GM12878 (cell line): ENCODE measurements around the gene ATP6V1G1. TPM values are rescaled to one million over a fixed set of nuclear protein-coding genes. Genes with fewer than 3 reads are reported as not detected.

Experiments
- CHD4 ChIP-seq: fragments of 200-600 bp; sonication (generic); IDR thresholded peaks from 2 replicates; pipeline ENCODE4 v1.6.1; 2016; ENCODE audit warnings: mild to moderate bottlenecking
- IKZF2 ChIP-seq, 2 experiments: fragments of 450-650 bp; IDR thresholded peaks; 2 replicates each; pipeline ENCODE4 v1.6.1; 2017; ENCODE audit warnings: mild to moderate bottlenecking in 2 of 2, moderate library complexity in 2 of 2
- KDM1A ChIP-seq: fragments of 200-600 bp; sonication (generic); IDR thresholded peaks from 2 replicates; pipeline ENCODE4 v1.6.1; 2016; ENCODE audit warnings: borderline replicate concordance
- KLF5 ChIP-seq: fragments of 450-650 bp; IDR thresholded peaks from 2 replicates; pipeline ENCODE4 v1.6.1; 2014; ENCODE audit warnings: mild to moderate bottlenecking; ENCODE audit not compliant: partially characterized antibody
- MTA3 ChIP-seq: IDR thresholded peaks from 2 replicates; pipeline ENCODE4 v1.6.1; 2012; ENCODE audit warnings: low read length, inconsistent platforms, borderline replicate concordance
- NFIC ChIP-seq: IDR thresholded peaks from 2 replicates; pipeline ENCODE4 v1.6.1; 2012; ENCODE audit warnings: low read depth, mild to moderate bottlenecking, inconsistent platforms, low read length, moderate library complexity
- NR2F1 ChIP-seq: fragments of 450-650 bp; conservative IDR thresholded peaks from 2 replicates; pipeline ENCODE4 v1.6.1; 2017; ENCODE audit warnings: mild to moderate bottlenecking
- PAX5 ChIP-seq: IDR thresholded peaks from 2 replicates; pipeline ENCODE4 v1.6.1; 2011; ENCODE audit warnings: low read depth, low read length, borderline replicate concordance
- PML ChIP-seq: IDR thresholded peaks from 2 replicates; pipeline ENCODE4 v1.6.1; 2012; ENCODE audit warnings: low read length, inconsistent platforms
- SMAD1 ChIP-seq: fragments of 450-650 bp; IDR thresholded peaks from 2 replicates; pipeline ENCODE4 v1.6.1; 2018; ENCODE audit warnings: mild to moderate bottlenecking, low read depth; ENCODE audit not compliant: partially characterized antibody
- SMAD5 ChIP-seq: IDR thresholded peaks from 2 replicates; pipeline ENCODE4 v1.6.1; 2016; ENCODE audit warnings: antibody characterized with exemption, low read depth
- TCF7 ChIP-seq: IDR thresholded peaks from 2 replicates; pipeline ENCODE4 v1.6.1; 2014; ENCODE audit warnings: antibody characterized with exemption, borderline replicate concordance
- YBX1 ChIP-seq: fragments of 450-650 bp; IDR thresholded peaks from 2 replicates; pipeline ENCODE4 v1.6.1; 2016; ENCODE audit warnings: antibody characterized with exemption
- ZNF622 ChIP-seq: fragments of 450-650 bp; IDR thresholded peaks from 2 replicates; pipeline ENCODE4 v1.6.1; 2017; ENCODE audit warnings: mild to moderate bottlenecking, inconsistent platforms
- polyA plus RNA-seq, 11 experiments: library from polyadenylated mRNA; depleted of rRNA in 4 of 11; unstranded in 6 of 11; stranded (reverse) in 5 of 11; fragments of >200 nt; fragmentation: Nextera tagmentation in 4 of 11; fragmentation: Illumina TruSeq in 1 of 11; extraction: Ambion mirVana in 4 of 11; extraction: Trizol in 1 of 11; gene quantifications; 1 replicate in 1 of 11; 2 replicates in 10 of 11; pipeline versions ENCODE4 v1.2.1 to v1.2.3, GENCODE V29; 2011 to 2016; ENCODE audit warnings: inconsistent platforms in 2 of 11, missing spikeins in 2 of 11, low read depth in 1 of 11
- total RNA-seq, 4 experiments: library from RNA; depleted of rRNA in 3 of 4; stranded (reverse); fragments of >200 nt in 3 of 4; fragmentation: Illumina TruSeq in 1 of 4; extraction: Trizol in 1 of 4; gene quantifications; 2 replicates each; pipeline versions ENCODE4 v1.2.1 to v1.2.3, GENCODE V29; 2013 to 2021
- TF ChIP-seq, protein P1 (sequence below): fragments of 450-650 bp; formaldehyde crosslinking; IDR thresholded peaks from 2 replicates; pipeline ENCODE4 v1.4.0; 2022; ENCODE audit warnings: mild to moderate bottlenecking, moderate library complexity
- TF ChIP-seq, protein P2 (sequence below), 3 experiments: IDR thresholded peaks in 2 of 3; conservative IDR thresholded peaks in 1 of 3; 2 replicates each; pipeline ENCODE4 v1.5.1; 2011; ENCODE audit warnings: low read depth in 3 of 3, low read length in 3 of 3, mild to moderate bottlenecking in 3 of 3, control low read depth in 2 of 3, moderate library complexity in 2 of 3, inconsistent platforms in 1 of 3, mixed read lengths in 1 of 3; ENCODE audit not compliant: control insufficient read depth in 2 of 3, insufficient read depth in 1 of 3; ENCODE audit errors: extremely low read depth in 1 of 3
- TF ChIP-seq, protein P3 (sequence below): IDR thresholded peaks from 2 replicates; pipeline ENCODE4 v1.6.1; 2012; ENCODE audit warnings: low read depth, low read length, improper control_type of control experiment
- TF ChIP-seq, protein P4 (sequence below): fragments of 450-650 bp; IDR thresholded peaks from 2 replicates; pipeline ENCODE4 v1.6.1; 2018; ENCODE audit warnings: borderline replicate concordance, mild to moderate bottlenecking; ENCODE audit not compliant: partially characterized antibody
- TF ChIP-seq, protein P5 (sequence below): IDR thresholded peaks from 2 replicates; pipeline ENCODE4 v1.6.1; 2011; ENCODE audit warnings: mild to moderate bottlenecking, low read depth, low read length, moderate library complexity; ENCODE audit not compliant: insufficient replicate concordance
- TF ChIP-seq, protein P6 (sequence below): fragments of 450-650 bp; IDR thresholded peaks from 2 replicates; pipeline ENCODE4 v1.6.1; 2017; ENCODE audit warnings: mild to moderate bottlenecking

ATP6V1G1 gene
- total and polyA plus RNA-seq, 10 of the 15 experiments (the other 5 are each of a cell fraction or from before 2014, with no cell fraction given), result 34.2 to 204 (median 82.5) TPM

DNA sequence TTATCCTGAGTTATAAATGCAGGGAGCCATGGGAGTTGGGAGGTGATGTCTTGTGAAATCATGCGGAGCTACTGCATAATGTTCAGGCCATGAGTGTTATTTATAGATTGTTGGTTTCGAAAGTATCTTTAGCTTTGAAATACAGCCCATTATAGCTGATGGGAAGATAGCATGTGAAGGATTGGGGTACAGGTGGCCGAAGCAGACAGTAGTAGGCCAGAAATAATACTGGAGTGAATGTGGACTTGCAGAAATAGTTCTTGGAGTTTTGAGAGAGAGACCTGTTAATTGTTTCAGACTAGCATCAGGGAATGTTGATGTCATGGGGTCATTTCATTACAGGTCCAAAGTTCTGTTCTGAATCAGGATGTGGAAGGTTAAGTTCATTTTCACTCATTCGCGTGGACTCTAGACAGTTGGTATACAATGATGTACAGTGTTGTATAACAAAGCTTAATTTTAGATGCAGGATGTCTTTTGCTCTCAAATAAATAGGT lies 3.8 kb downstream of the ATP6V1G1 start (continued):
- TF ChIP-seq PAX5 (0 out of 2 replicates have a peak, but pooled peaks have one; percentile 25), KLF5 (no peak), TCF7 (no peak), NR2F1 (peak; percentile 43), YBX1 (no peak), NFIC (peak; percentile 54; the same call in 1 of the 2 replicates), ZNF622 (no peak), CHD4 (no peak), SMAD5 (no peak), SMAD1 (no peak), MTA3 (0 out of 2 replicates have a peak, but pooled peaks have one; percentile 42), IKZF2 (IDR thresholded peaks at IDR 0.05) (0 out of 4 replicates have a peak, but pooled peaks of 1 of the 2 experiments have one; percentile 21), PML (no peak), KDM1A (no peak)
- TF ChIP-seq, protein P1, sequence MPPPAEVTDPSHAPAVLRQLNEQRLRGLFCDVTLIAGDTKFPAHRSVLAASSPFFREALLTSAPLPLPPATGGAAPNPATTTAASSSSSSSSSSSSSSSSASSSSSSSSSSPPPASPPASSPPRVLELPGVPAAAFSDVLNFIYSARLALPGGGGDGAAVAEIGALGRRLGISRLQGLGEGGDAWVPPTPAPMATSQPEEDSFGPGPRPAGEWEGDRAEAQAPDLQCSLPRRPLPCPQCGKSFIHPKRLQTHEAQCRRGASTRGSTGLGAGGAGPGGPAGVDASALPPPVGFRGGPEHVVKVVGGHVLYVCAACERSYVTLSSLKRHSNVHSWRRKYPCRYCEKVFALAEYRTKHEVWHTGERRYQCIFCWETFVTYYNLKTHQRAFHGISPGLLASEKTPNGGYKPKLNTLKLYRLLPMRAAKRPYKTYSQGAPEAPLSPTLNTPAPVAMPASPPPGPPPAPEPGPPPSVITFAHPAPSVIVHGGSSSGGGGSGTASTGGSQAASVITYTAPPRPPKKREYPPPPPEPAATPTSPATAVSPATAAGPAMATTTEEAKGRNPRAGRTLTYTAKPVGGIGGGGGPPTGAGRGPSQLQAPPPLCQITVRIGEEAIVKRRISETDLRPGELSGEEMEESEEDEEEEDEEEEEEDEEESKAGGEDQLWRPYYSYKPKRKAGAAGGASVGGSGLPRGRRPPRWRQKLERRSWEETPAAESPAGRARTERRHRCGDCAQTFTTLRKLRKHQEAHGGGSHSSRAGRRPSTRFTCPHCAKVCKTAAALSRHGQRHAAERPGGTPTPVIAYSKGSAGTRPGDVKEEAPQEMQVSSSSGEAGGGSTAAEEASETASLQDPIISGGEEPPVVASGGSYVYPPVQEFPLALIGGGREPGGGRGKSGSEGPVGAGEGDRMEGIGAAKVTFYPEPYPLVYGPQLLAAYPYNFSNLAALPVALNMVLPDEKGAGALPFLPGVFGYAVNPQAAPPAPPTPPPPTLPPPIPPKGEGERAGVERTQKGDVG (CRISPR knock-in tag), result no peak
- TF ChIP-seq, protein P2, sequence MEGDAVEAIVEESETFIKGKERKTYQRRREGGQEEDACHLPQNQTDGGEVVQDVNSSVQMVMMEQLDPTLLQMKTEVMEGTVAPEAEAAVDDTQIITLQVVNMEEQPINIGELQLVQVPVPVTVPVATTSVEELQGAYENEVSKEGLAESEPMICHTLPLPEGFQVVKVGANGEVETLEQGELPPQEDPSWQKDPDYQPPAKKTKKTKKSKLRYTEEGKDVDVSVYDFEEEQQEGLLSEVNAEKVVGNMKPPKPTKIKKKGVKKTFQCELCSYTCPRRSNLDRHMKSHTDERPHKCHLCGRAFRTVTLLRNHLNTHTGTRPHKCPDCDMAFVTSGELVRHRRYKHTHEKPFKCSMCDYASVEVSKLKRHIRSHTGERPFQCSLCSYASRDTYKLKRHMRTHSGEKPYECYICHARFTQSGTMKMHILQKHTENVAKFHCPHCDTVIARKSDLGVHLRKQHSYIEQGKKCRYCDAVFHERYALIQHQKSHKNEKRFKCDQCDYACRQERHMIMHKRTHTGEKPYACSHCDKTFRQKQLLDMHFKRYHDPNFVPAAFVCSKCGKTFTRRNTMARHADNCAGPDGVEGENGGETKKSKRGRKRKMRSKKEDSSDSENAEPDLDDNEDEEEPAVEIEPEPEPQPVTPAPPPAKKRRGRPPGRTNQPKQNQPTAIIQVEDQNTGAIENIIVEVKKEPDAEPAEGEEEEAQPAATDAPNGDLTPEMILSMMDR (IDR thresholded peaks at IDR 0.05 in 2 of 3, conservative IDR thresholded peaks at IDR 0.05 in 1 of 3; ENCODE audit: control insufficient read depth in 2 of 3, extremely low read depth in 1 of 3, insufficient read depth in 1 of 3, low read depth in 3 of 3, low read length in 3 of 3), result no peak
- TF ChIP-seq, protein P3, sequence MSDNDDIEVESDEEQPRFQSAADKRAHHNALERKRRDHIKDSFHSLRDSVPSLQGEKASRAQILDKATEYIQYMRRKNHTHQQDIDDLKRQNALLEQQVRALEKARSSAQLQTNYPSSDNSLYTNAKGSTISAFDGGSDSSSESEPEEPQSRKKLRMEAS, result no peak
- TF ChIP-seq, protein P4, sequence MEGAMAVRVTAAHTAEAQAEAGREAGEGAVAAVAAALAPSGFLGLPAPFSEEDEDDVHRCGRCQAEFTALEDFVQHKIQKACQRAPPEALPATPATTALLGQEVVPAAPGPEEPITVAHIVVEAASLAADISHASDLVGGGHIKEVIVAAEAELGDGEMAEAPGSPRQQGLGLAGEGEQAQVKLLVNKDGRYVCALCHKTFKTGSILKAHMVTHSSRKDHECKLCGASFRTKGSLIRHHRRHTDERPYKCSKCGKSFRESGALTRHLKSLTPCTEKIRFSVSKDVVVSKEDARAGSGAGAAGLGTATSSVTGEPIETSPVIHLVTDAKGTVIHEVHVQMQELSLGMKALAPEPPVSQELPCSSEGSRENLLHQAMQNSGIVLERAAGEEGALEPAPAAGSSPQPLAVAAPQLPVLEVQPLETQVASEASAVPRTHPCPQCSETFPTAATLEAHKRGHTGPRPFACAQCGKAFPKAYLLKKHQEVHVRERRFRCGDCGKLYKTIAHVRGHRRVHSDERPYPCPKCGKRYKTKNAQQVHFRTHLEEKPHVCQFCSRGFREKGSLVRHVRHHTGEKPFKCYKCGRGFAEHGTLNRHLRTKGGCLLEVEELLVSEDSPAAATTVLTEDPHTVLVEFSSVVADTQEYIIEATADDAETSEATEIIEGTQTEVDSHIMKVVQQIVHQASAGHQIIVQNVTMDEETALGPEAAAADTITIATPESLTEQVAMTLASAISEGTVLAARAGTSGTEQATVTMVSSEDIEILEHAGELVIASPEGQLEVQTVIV, result no peak
- TF ChIP-seq, protein P5, sequence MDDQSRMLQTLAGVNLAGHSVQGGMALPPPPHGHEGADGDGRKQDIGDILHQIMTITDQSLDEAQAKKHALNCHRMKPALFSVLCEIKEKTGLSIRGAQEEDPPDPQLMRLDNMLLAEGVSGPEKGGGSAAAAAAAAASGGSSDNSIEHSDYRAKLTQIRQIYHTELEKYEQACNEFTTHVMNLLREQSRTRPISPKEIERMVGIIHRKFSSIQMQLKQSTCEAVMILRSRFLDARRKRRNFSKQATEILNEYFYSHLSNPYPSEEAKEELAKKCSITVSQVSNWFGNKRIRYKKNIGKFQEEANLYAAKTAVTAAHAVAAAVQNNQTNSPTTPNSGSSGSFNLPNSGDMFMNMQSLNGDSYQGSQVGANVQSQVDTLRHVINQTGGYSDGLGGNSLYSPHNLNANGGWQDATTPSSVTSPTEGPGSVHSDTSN, result no peak
- TF ChIP-seq, protein P6, sequence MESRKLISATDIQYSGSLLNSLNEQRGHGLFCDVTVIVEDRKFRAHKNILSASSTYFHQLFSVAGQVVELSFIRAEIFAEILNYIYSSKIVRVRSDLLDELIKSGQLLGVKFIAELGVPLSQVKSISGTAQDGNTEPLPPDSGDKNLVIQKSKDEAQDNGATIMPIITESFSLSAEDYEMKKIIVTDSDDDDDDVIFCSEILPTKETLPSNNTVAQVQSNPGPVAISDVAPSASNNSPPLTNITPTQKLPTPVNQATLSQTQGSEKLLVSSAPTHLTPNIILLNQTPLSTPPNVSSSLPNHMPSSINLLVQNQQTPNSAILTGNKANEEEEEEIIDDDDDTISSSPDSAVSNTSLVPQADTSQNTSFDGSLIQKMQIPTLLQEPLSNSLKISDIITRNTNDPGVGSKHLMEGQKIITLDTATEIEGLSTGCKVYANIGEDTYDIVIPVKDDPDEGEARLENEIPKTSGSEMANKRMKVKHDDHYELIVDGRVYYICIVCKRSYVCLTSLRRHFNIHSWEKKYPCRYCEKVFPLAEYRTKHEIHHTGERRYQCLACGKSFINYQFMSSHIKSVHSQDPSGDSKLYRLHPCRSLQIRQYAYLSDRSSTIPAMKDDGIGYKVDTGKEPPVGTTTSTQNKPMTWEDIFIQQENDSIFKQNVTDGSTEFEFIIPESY, result no peak
